GM10847 (cell line): ENCODE data around the gene DYNLRB1.

ENCODE experiments used
- POLR2A ChIP-seq: IDR thresholded peaks from 2 replicates; pipeline ENCODE4 v1.6.1; 2011; ENCODE audit not compliant: insufficient read length; ENCODE audit errors: extremely low read depth

DYNLRB1 gene

GRCh38 chr20:34566978-34567891 is 51.0 kb downstream of the DYNLRB1 start:
- TF ChIP-seq POLR2A, result no peak

- TF ChIP-seq POLR2A, result no peak
Measured at GRCh38 chr20:34567892-34568865, 52.0 kb downstream of the DYNLRB1 start.

GRCh38 chr20:34569598-34569997 is 53.4 kb downstream of the DYNLRB1 start:
- TF ChIP-seq POLR2A, result no peak

GRCh38 chr20:34570859-34571306 is 54.7 kb downstream of the DYNLRB1 start:
- no peak for TF ChIP-seq POLR2A

GRCh38 chr20:34571753-34572152 is 55.5 kb downstream of the DYNLRB1 start:
- TF ChIP-seq POLR2A, result no peak

GRCh38 chr20:34573541-34574300 is 57.5 kb downstream of the DYNLRB1 start:
- no peak for TF ChIP-seq POLR2A

GRCh38 chr20:34574426-34574825 is 58.2 kb downstream of the DYNLRB1 start:
- TF ChIP-seq POLR2A, result no peak

- no peak for TF ChIP-seq POLR2A
Measured at GRCh38 chr20:34574861-34575260, 58.6 kb downstream of the DYNLRB1 start.

GRCh38 chr20:34575271-34575670 is 59.0 kb downstream of the DYNLRB1 start:
- no peak for TF ChIP-seq POLR2A

- TF ChIP-seq POLR2A, result no peak
Measured at GRCh38 chr20:34575756-34576155, 59.5 kb downstream of the DYNLRB1 start.

- no peak for TF ChIP-seq POLR2A
Measured at GRCh38 chr20:34577061-34577460, 60.8 kb downstream of the DYNLRB1 start.

GRCh38 chr20:34578025-34578424 is 61.8 kb downstream of the DYNLRB1 start:
- TF ChIP-seq POLR2A, result no peak

- TF ChIP-seq POLR2A, result no peak
Measured at GRCh38 chr20:34578521-34578920, 62.3 kb downstream of the DYNLRB1 start.

GRCh38 chr20:34579191-34579978 is 63.2 kb downstream of the DYNLRB1 start:
- no peak for TF ChIP-seq POLR2A
